Suprapubic skin (tissue), 4 donors: ENCODE data around the gene FOXK2. TPM values are rescaled to one million over a fixed set of nuclear protein-coding genes. Genes with fewer than 3 reads are reported as not detected.

Experiments
- DNase-seq, 2 donors: peaks; one replicate each; pipeline ENCODE4 v3.0.0-alpha.2; 2019; ENCODE audit warnings: low spot score in 2 of 2
- H3K27ac ChIP-seq: fragments of 200-600 bp; sonication (generic); one replicate; pipeline ENCODE4 v1.5.1; 2019
- H3K27me3 ChIP-seq: fragments of 200-600 bp; sonication (generic); one replicate; pipeline ENCODE4 v1.5.1; 2019
- H3K36me3 ChIP-seq: fragments of 200-600 bp; sonication (generic); one replicate; pipeline ENCODE4 v1.5.1; 2019
- H3K4me1 ChIP-seq: fragments of 200-600 bp; sonication (generic); one replicate; pipeline ENCODE4 v1.5.1; 2019
- H3K4me3 ChIP-seq: fragments of 200-600 bp; sonication (generic); one replicate; pipeline ENCODE4 v1.5.1; 2019; ENCODE audit warnings: mild to moderate bottlenecking
- H3K9me3 ChIP-seq: fragments of 200-600 bp; sonication (generic); one replicate; pipeline ENCODE4 v1.5.1; 2019
- CTCF ChIP-seq, 2 donors: fragments of 200-600 bp in 1 of 2; fragments of 450-650 bp in 1 of 2; sonication (generic) in 1 of 2; IDR thresholded peaks; one replicate each; pipeline ENCODE4 v1.5.1; 2016 to 2019; ENCODE audit warnings: antibody characterized with exemption in 2 of 2, mild to moderate bottlenecking in 1 of 2, moderate library complexity in 1 of 2
- EP300 ChIP-seq: sonication (generic); formaldehyde crosslinking; IDR thresholded peaks from one replicate; pipeline ENCODE4 v1.6.1; 2017; ENCODE audit warnings: antibody characterized with exemption
- POLR2A ChIP-seq, 2 donors: fragments of 450-650 bp; IDR thresholded peaks; one replicate each; pipeline ENCODE4 v1.6.1; 2017; ENCODE audit warnings: antibody characterized with exemption in 2 of 2, mild to moderate bottlenecking in 2 of 2, moderate library complexity in 2 of 2
- POLR2AphosphoS5 ChIP-seq, 3 donors: sonication (generic); formaldehyde crosslinking; IDR thresholded peaks; one replicate each; pipeline ENCODE4 v1.6.1; 2017; ENCODE audit warnings: antibody characterized with exemption in 3 of 3
- WGBS: methylation state at CpG from one replicate; pipeline ENCODE4 v1.1.5; 2018; 5-methylcytosine and 5-hydroxymethylcytosine counted together
- total RNA-seq, 4 donors: library from RNA; depleted of rRNA; stranded (reverse); fragments of >200 nt; gene quantifications; one replicate each; pipeline ENCODE4 v1.1.0, GENCODE V29; 2016

Gene FOXK2
- total RNA-seq, 4 donors from 2014 or later = 62.7 to 94.5 (median 78.4) TPM

GRCh38 chr17:82495844-82496528 is 23.5 kb upstream of the FOXK2 start:
- H3K4me3 ChIP-seq = no peak overlapping the region

DNA sequence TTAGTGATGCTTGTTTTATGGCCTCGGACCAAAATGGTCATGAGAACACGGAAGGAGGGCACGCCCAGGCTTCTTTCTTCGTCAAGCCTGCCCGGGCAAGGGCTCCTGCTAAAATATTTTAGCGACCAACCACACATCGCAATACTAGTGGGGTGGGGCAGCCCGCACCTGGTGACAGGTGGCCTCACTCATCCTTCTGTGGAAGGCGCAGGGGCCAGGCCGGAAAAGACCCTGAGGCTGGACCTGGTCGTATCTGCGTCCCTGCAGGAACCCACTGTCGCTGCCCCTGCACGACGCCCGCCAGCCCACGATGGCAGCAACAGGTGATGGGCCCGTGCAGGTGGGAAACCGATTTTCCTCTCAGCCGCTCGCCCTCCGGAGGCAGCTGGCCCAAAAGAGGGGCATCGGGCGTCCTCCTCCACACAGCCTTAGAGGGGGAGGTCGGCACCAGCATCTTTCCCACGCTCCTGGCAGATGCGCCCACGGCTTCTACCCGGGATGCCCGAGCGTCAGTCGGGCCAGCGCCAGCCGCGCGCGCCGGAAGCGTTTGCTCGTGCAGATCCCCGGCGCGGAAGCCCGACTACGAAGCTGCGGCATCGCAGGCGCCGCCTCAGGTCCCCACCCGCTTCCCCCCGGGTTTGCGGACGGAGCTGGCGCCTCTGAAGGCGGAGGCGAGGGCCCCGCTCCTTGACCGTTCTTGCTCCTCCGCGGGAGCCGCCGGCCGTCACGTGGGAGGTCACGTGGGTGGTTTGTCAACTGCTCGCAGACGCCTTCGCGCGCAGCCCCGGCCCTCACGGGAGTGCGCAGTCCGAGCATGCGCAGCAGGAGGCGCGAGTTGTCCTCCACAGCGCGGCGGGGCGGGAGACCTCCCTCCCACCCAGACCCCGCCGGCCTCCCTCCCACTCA is 22.8 kb upstream of the FOXK2 start:
- WGBS = 7% methylated on average over 9 of the region's 83 CpGs
- Histone ChIP-seq H3K36me3 (no peaks in the 10 kb centered on the region), H3K4me1 (peaks cover 62% of the 10 kb centered on the region), H3K9me3 (no peaks in the 10 kb centered on the region), H3K4me3 (peak overlapping the region; percentile 73), H3K27ac (peak overlapping the region; percentile 95), H3K27me3 (no peaks in the 10 kb centered on the region)
- peak; percentile 98 to 99 for DNase-seq
- TF ChIP-seq POLR2AphosphoS5 (IDR thresholded peaks at IDR 0.05) (peak in 2 of 3 donors; percentile 77 to 78), EP300 (no peak), POLR2A (IDR thresholded peaks at IDR 0.05) (peak in 1 of 2 donors; percentile 43), CTCF (IDR thresholded peaks at IDR 0.05) (peak in 1 of 2 donors; percentile 4)

More at GRCh38 chr17:82495844-82496528, 23.5 kb upstream of the FOXK2 start:
- H3K36me3 ChIP-seq = no peaks in the 10 kb centered on the region
- H3K9me3 ChIP-seq = no peaks in the 10 kb centered on the region
- WGBS = 29% methylated on average over 12 of the region's 12 CpGs
- H3K27me3 ChIP-seq = no peaks in the 10 kb centered on the region
- no peak for TF ChIP-seq EP300
- TF ChIP-seq POLR2A (IDR thresholded peaks at IDR 0.05) = no peak
- TF ChIP-seq POLR2AphosphoS5 (IDR thresholded peaks at IDR 0.05) = peak in 1 of 3 donors; percentile 68
- peaks cover 57% of the 10 kb centered on the region for H3K4me1 ChIP-seq
- DNase-seq = no peak
- peak overlapping the region; percentile 95 for H3K27ac ChIP-seq

DNA sequence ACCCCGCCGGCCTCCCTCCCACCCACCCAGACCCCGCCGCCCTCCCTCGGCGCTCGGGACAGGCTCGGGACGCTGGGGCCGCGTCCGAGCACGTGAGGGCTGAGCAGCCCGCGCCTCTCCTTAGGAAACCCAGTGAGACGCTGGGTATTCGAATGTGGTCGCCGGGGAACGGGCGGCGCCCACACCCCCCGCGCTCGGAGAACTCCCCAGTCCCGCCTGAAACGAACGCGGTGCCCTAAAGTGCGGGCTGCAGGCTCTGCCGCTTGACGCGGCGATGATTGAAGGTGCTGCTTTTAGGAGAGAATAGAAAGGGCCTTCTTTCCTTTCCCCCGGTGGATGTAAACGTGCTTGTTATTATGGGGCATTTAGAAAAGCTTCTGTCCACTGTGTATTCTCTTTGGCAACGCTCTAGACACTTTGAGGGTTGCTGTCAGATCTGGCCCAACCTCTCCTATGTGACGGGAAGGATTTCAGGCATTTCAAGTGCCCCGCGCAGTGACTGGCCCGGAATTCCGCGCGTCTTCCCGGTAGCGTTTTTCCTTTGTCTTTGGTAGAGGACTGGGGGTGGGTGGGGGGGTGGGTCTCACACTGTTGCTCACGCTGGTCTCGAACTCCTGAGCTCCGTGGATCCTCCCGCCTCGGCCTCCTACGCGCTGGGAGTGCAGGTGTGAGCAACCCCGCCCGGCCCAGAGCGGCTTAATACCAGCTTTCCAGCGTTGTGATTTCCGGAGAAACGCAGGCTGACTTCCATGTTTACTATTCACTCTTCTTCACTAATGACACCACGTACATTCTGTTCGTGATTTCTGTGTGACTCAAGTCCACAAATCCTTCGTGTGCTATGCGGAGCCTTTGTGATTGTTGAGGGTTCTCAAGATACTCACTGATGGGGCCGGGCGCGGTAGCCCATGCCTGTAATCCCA is 21.8 kb upstream of the FOXK2 start:
- no peaks in the 10 kb centered on the region for H3K9me3 ChIP-seq
- peak overlapping the region; percentile 95 for H3K27ac ChIP-seq
- H3K4me1 ChIP-seq = peaks cover 71% of the 10 kb centered on the region
- no peak for DNase-seq
- H3K4me3 ChIP-seq = peak overlapping the region; percentile 73
- H3K27me3 ChIP-seq = no peaks in the 10 kb centered on the region
- TF ChIP-seq EP300 = no peak
- TF ChIP-seq POLR2AphosphoS5 (IDR thresholded peaks at IDR 0.05) = no peak
- TF ChIP-seq CTCF (IDR thresholded peaks at IDR 0.05) = no peak
- no peak for TF ChIP-seq POLR2A (IDR thresholded peaks at IDR 0.05)
- WGBS = 9% methylated on average over 48 of the region's 66 CpGs
- no peaks in the 10 kb centered on the region for H3K36me3 ChIP-seq

DNA sequence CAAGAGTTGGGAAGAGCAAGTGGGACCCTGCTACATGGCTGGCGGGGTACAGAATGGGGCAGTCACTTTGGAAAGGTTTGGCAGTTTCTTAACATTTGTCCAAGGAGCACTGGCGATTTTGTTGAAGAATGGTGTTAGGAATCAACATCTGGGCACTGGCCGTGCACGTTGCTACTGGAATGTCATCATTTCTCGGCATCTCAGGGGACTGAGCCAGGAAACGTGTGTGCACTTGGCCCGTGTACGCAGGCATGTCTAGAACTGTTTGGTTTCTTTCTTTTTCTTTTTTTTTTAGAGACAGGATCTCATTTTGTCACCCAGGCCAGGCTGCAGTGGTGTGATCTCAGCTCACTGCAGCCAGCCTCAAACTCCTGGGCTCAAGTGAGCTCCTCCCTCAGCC is 17.3 kb upstream of the FOXK2 start:
- Histone ChIP-seq H3K4me3 (no peak overlapping the region), H3K36me3 (no peaks in the 10 kb centered on the region), H3K27me3 (no peaks in the 10 kb centered on the region), H3K27ac (peak overlapping the region; percentile 41), H3K9me3 (no peaks in the 10 kb centered on the region), H3K4me1 (peaks cover 30% of the 10 kb centered on the region)
- no peak for DNase-seq
- no peak for TF ChIP-seq CTCF (IDR thresholded peaks at IDR 0.05)
- TF ChIP-seq POLR2AphosphoS5 (IDR thresholded peaks at IDR 0.05) = peak in 2 of 3 donors; percentile 73 to 76
- WGBS = 28% methylated on average over 8 of the region's 8 CpGs

- Histone ChIP-seq H3K4me3 (no peak overlapping the region), H3K27me3 (no peaks in the 10 kb centered on the region), H3K9me3 (no peaks in the 10 kb centered on the region), H3K36me3 (no peaks in the 10 kb centered on the region), H3K27ac (no peak overlapping the region), H3K4me1 (peaks cover 22% of the 10 kb centered on the region)
- no peak for DNase-seq
- 79% methylated on average over 12 of the region's 12 CpGs for WGBS
- TF ChIP-seq CTCF (IDR thresholded peaks at IDR 0.05) (no peak), POLR2AphosphoS5 (IDR thresholded peaks at IDR 0.05) (no peak), EP300 (no peak), POLR2A (IDR thresholded peaks at IDR 0.05) (no peak)
Observed at GRCh38 chr17:82503094-82503727, 16.3 kb upstream of the FOXK2 start.
